HG02840 (cell line): ENCODE measurements around the gene BCLAF1.
"Not testable (repeated sequence)": the region's sequence is repeated elsewhere in the genome, so short reads cannot be mapped to it uniquely, and the experiment has no call there.

Experiments
- ATAC-seq: cut with Tn5 transposase; IDR thresholded peaks from one replicate; pipeline ENCODE4 v1.9.1; 2021; ENCODE audit warnings: mild to moderate bottlenecking, moderate library complexity, moderate number of reproducible peaks; ENCODE audit not compliant: unreplicated experiment, low FRiP score

The BCLAF1 gene

GRCh38 chr6:136249811-136250685 lies 39.6 kb downstream of the BCLAF1 start, which contains the start of gene MTFR2:
Gene MTFR2, minus strand, starts transcription at chr6:136250311. Its CDS starts 1,212 bp downstream, at chr6:136249099.
- ATAC-seq, result peak; percentile 98

- ATAC-seq, result no peak
Measured at GRCh38 chr6:136249336-136249735, 40.3 kb downstream of the BCLAF1 start.

- no peak for ATAC-seq
Measured at GRCh38 chr6:136244061-136244616, 45.5 kb downstream of the BCLAF1 start.

- no peak for ATAC-seq
Measured at GRCh38 chr6:136236466-136237293, 53.0 kb downstream of the BCLAF1 start.

- no peak for ATAC-seq
Measured at GRCh38 chr6:136235233-136235564, 54.4 kb downstream of the BCLAF1 start.

- ATAC-seq, result no peak
Measured at GRCh38 chr6:136232701-136233100, 56.9 kb downstream of the BCLAF1 start.

GRCh38 chr6:136230219-136230853 lies 59.3 kb downstream of the BCLAF1 start:
- no peak for ATAC-seq

- no peak for ATAC-seq
Measured at GRCh38 chr6:136228814-136229213, 60.8 kb downstream of the BCLAF1 start.

- no peak for ATAC-seq
Measured at GRCh38 chr6:136226674-136227377, 62.8 kb downstream of the BCLAF1 start.

GRCh38 chr6:136226027-136226673 lies 63.5 kb downstream of the BCLAF1 start:
- no peak for ATAC-seq

GRCh38 chr6:136225496-136225895 lies 64.2 kb downstream of the BCLAF1 start:
- no peak for ATAC-seq

- not testable (repeated sequence) for ATAC-seq
Measured at GRCh38 chr6:136224974-136225373, 64.7 kb downstream of the BCLAF1 start.

GRCh38 chr6:136216503-136217401 lies 72.9 kb downstream of the BCLAF1 start:
- ATAC-seq, result no peak

- no peak for ATAC-seq
Measured at GRCh38 chr6:136213853-136214252, 75.8 kb downstream of the BCLAF1 start.

- no peak for ATAC-seq
Measured at GRCh38 chr6:136213012-136213539, 76.6 kb downstream of the BCLAF1 start.

GRCh38 chr6:136212608-136213007 lies 77.0 kb downstream of the BCLAF1 start:
- no peak for ATAC-seq

GRCh38 chr6:136210398-136211165 lies 79.1 kb downstream of the BCLAF1 start:
- no peak for ATAC-seq

GRCh38 chr6:136209496-136209895 lies 80.2 kb downstream of the BCLAF1 start:
- no peak for ATAC-seq
